GM20000 (cell line): ENCODE measurements around the gene SNAPC4.

Experiments used
- DNase-seq: peaks from one replicate; pipeline ENCODE4 v3.0.0; 2012; ENCODE audit warnings: low spot score
- TF ChIP-seq, protein P1 (sequence below): IDR thresholded peaks from 2 replicates; pipeline ENCODE4 v1.5.1; 2012; ENCODE audit warnings: mild to moderate bottlenecking, control low read depth; ENCODE audit errors: extremely low read depth, missing control alignments

The SNAPC4 gene

DNA sequence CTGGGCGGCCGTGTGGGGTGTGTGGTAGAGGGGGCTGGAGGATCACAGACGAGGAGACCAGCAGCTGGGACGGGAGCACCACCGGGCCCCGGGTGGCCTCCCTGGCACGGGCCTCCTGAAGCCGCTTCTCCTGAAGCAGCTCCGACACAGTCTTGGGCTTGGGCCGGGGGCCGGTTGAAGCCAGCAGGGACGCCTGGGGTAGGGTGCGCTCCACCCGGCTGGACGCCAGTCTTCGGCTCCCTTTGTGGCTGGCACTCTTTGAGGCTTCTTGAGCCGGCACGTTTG is 21.0 kb downstream of the SNAPC4 start:
- no peak for DNase-seq
- TF ChIP-seq, protein P1, sequence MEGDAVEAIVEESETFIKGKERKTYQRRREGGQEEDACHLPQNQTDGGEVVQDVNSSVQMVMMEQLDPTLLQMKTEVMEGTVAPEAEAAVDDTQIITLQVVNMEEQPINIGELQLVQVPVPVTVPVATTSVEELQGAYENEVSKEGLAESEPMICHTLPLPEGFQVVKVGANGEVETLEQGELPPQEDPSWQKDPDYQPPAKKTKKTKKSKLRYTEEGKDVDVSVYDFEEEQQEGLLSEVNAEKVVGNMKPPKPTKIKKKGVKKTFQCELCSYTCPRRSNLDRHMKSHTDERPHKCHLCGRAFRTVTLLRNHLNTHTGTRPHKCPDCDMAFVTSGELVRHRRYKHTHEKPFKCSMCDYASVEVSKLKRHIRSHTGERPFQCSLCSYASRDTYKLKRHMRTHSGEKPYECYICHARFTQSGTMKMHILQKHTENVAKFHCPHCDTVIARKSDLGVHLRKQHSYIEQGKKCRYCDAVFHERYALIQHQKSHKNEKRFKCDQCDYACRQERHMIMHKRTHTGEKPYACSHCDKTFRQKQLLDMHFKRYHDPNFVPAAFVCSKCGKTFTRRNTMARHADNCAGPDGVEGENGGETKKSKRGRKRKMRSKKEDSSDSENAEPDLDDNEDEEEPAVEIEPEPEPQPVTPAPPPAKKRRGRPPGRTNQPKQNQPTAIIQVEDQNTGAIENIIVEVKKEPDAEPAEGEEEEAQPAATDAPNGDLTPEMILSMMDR = no peak

DNA sequence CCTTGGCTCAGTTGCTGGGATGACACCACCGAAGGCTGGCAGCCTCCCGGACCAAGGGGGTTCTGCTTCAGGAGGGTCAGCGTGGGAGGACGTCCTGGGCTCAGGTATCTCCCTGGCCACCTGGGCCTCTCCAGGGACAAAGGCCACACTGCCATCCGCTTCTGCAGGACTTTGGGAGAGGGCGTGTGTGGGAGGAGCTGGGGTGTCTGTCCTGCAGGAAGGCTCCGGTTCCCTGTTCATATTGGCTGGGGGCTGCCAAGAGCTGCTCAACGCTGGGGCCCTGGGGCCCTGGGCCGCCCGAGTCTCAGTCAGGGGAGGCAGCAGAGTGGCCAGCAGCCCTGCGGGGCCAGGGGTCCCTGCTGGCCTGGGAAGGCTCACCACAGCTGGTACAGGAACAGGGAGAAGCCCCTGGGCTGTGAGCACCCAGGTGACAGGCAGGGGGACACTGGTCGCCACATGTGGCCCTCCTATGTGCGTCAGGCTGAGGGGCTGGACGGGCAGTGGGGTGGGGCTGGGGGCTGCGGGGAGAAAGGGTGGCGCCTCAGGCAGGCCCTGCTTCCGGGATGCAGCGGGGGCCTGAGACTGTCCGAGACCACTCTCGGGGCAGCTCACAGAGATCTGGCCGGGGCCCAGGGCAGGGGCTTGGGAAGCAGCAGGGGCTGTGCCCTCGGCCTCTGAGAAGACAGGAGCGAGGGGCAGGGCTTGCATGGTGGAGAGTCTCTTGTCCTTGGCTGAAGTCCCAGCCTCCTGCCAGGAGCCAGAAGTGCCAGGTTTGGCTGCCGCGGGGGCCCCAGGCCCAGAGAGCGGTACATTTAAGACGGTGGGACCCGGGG is 21.6 kb downstream of the SNAPC4 start:
- TF ChIP-seq, protein P1 = no peak
- no peak for DNase-seq

DNA sequence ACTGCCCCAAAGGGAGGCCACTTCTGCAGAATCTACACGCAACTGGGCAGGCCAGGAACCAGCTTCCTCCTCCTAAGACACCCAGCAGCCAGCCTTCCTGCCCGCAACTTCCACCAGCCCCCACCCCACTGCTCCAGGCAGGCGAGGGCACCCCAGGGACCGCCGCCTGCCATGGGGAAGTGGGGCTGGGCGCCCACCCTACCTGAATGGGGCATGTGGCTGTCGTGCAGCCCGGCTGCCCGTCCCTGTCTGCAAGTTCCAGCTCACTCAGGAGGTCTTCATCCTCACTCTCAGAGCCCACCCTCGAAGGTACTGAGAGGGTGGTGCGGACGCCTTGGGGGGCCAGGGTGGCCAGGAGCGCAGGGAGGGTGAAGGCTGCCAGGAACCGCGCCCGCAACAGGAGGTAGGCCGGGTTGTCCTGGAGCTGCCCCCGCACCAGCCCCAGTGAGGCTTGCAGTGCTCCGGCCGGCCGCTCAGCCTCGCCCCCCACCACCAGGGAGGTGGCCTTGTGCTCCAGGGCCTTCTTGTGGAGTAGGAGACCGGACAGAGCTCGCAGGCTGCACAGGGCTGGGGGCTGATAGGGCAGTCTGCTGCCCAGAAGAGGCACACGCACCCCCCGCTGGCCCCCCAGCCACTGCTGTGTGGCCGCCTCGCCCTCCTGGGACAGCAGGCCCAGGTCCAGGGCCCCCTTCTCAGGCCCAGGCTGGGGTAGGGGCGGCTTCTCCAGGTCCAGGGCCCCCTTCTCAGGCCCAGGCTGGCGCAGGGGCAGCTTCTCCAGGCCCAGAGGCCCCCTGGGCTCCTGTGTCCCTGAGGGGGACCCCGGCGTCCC is 22.4 kb downstream of the SNAPC4 start:
- TF ChIP-seq, protein P1 = no peak
- DNase-seq = no peak

DNA sequence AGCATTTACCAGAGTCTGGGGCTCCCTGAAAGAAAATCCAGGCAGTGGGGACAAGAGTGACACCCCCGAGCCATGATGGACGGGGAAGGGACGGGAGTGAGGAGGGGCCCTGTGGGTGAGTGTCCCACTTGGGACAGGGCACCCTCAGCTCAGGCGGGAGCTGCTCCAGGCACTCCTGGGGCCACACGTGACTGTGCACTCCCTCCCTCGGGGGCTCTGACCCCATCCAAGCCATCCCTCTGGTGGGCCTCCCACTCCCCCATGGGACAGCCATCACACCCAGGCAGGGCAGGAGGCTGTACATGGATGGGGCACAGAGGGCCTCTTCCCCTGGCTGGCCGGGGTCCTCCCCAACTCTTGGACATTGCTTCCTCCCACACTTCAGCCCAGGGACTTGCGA is 23.5 kb downstream of the SNAPC4 start:
- TF ChIP-seq, protein P1 = no peak
- DNase-seq = no peak

DNA sequence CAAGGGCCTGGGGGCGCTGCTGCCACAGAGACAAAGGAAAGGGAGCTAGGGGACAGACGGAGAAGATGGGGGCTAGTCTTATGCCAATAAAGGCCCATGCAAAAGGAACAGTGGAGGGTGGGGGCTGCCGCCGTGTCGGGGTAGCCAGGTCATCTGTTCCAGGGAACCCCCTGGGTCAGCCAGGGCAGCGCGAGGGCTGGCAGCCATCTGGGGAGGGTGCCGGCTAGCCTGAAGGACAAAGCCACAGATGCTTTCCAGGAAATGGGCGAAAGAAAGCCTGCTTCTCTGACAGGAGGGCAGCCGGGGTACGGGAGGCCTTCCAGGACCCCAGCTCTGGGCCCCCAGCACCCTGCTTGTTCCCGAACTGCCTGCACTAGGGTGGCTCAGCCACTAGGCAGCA is 24.9 kb downstream of the SNAPC4 start:
- TF ChIP-seq, protein P1 = no peak
- no peak for DNase-seq

DNA sequence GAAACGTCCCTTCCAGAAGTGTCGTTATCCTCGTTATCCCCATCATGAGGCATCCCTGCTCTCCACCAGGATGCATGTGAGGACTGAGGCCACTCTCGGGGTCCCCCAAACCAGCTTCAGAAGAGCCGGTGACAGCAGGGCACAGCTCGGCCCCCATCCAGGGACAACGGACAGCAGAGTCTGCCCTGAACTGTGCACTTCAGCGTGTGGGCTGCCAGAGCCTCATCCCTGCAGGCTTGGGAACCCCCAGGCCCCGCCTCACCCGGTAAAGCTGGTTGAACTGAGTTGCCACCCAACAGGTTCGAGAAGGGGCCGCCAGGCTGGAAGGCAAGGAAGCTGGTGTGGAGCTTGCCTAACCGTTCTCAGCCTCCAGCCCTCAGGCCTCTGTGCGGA is 25.8 kb downstream of the SNAPC4 start:
- TF ChIP-seq, protein P1 = no peak
- no peak for DNase-seq
